Measurements from ENCODE around the gene SMNDC1.

The SMNDC1 gene

GRCh38 chr10:110305767-110306451 lies 1.2 kb upstream of the SMNDC1 start:
- Histone ChIP-seq H3K9ac (ENCODE audit: low read length) (no peak overlapping the region), H3K27me3 (ENCODE audit: control insufficient read depth, insufficient read depth, low read length) (no peaks in the 10 kb centered on the region), H3K4me1 (ENCODE audit: control insufficient read depth, insufficient read depth, low read length) (peaks cover 6% of the 10 kb centered on the region), H3K36me3 (ENCODE audit: control insufficient read depth, insufficient read depth, low read length) (no peaks in the 10 kb centered on the region), H3K9me3 (ENCODE audit: control insufficient read depth, low read length) (no peaks in the 10 kb centered on the region), H3K4me3 (ENCODE audit: low read length) (no peak overlapping the region)

DNA sequence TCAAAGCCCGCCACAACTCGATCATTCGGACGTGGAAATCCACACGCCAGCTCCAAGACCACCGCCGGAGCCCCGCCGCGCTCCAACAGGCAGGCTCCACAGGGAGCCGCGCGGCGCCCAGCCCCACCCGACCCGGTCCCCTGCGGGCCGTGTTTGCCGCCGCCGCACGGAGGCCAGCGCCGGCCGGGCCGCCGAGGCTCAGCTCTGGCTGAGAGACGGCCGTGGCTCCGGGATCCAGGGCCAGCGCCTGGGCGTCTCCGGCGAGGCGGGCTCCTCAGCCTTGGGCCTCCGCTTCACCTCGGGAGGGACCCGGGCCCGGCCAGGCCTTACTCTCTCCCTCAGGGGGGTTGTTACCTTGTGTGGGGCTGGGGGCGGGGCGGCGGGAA lies 333 bp downstream of the SMNDC1 start:
- Histone ChIP-seq H3K9ac (ENCODE audit: low read length) (peak overlapping the region; percentile 75), H3K4me1 (ENCODE audit: control insufficient read depth, insufficient read depth, low read length) (peaks cover 6% of the 10 kb centered on the region), H3K9me3 (ENCODE audit: control insufficient read depth, low read length) (no peaks in the 10 kb centered on the region), H3K27me3 (ENCODE audit: control insufficient read depth, insufficient read depth, low read length) (no peaks in the 10 kb centered on the region), H3K36me3 (ENCODE audit: control insufficient read depth, insufficient read depth, low read length) (peaks cover 4% of the 10 kb centered on the region), H3K4me3 (ENCODE audit: low read length) (peak overlapping the region; percentile 40)

DNA sequence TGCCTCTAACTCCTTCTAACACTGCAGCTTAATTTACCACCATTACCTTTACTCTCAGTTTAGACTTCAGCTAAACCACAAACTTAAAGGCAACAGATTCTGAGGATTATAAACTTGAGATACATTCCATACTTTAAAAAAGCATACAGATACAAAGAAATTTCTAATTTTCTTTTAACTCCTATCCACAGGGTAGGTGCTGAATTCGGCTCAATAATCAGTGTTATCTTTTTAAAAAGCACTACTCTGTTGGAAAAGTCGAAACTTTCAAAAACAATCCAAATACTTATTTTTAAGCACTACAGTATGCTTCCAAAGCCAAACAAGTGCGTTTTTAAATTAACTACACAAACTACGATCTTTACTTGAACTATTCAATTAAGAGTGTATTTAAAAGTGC lies 1.0 kb downstream of the SMNDC1 start:
- peaks cover 6% of the 10 kb centered on the region for H3K4me1 ChIP-seq (ENCODE audit: control insufficient read depth, insufficient read depth, low read length)
- H3K4me3 ChIP-seq (ENCODE audit: low read length), result peak overlapping the region; percentile 40
- no peaks in the 10 kb centered on the region for H3K9me3 ChIP-seq (ENCODE audit: control insufficient read depth, low read length)
- peaks cover 4% of the 10 kb centered on the region for H3K36me3 ChIP-seq (ENCODE audit: control insufficient read depth, insufficient read depth, low read length)
- no peaks in the 10 kb centered on the region for H3K27me3 ChIP-seq (ENCODE audit: control insufficient read depth, insufficient read depth, low read length)
- H3K9ac ChIP-seq (ENCODE audit: low read length), result peak overlapping the region; percentile 75

DNA sequence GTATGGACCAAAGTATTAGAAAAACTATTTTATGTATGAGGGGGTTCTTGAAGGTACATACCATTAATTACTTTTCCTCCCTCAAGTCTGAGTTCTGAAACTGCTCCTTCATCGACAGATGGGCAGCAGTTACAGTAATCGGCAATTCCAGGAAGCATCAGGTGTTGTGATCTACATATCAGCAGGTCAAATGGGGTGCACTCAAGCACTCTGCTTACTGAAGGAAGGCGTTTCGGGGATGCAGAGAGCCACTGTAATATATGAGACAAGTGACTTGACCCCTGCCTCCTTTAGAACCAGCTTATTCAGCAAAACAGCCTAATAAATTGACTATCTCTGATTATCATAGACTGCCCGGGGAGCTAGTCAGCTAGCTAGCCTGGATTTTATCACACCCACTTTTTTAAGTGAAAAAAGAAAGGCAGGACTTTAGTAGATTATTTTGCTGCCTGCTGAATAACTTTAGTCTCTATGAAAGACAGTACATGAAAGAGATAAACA lies 4.2 kb downstream of the SMNDC1 start:
- Histone ChIP-seq H3K27me3 (ENCODE audit: control insufficient read depth, insufficient read depth, low read length) (no peaks in the 10 kb centered on the region), H3K4me1 (ENCODE audit: control insufficient read depth, insufficient read depth, low read length) (peaks cover 6% of the 10 kb centered on the region), H3K4me3 (ENCODE audit: low read length) (no peak overlapping the region), H3K9me3 (ENCODE audit: control insufficient read depth, low read length) (no peaks in the 10 kb centered on the region), H3K9ac (ENCODE audit: low read length) (no peak overlapping the region), H3K36me3 (ENCODE audit: control insufficient read depth, insufficient read depth, low read length) (peaks cover 4% of the 10 kb centered on the region)

- Histone ChIP-seq H3K27me3 (ENCODE audit: control insufficient read depth, insufficient read depth, low read length) (no peaks in the 10 kb centered on the region), H3K9ac (ENCODE audit: low read length) (no peak overlapping the region), H3K9me3 (ENCODE audit: control insufficient read depth, low read length) (no peaks in the 10 kb centered on the region), H3K4me3 (ENCODE audit: low read length) (no peak overlapping the region), H3K4me1 (ENCODE audit: control insufficient read depth, insufficient read depth, low read length) (no peaks in the 10 kb centered on the region), H3K36me3 (ENCODE audit: control insufficient read depth, insufficient read depth, low read length) (peaks cover 4% of the 10 kb centered on the region)
Observed at GRCh38 chr10:110296966-110297365, 7.8 kb downstream of the SMNDC1 start.

- Histone ChIP-seq H3K4me3 (ENCODE audit: low read length) (no peak overlapping the region), H3K9me3 (ENCODE audit: control insufficient read depth, low read length) (no peaks in the 10 kb centered on the region), H3K4me1 (ENCODE audit: control insufficient read depth, insufficient read depth, low read length) (no peaks in the 10 kb centered on the region), H3K9ac (ENCODE audit: low read length) (no peak overlapping the region), H3K36me3 (ENCODE audit: control insufficient read depth, insufficient read depth, low read length) (no peaks in the 10 kb centered on the region), H3K27me3 (ENCODE audit: control insufficient read depth, insufficient read depth, low read length) (no peaks in the 10 kb centered on the region)
Observed at GRCh38 chr10:110286841-110287240, 17.9 kb downstream of the SMNDC1 start.

DNA sequence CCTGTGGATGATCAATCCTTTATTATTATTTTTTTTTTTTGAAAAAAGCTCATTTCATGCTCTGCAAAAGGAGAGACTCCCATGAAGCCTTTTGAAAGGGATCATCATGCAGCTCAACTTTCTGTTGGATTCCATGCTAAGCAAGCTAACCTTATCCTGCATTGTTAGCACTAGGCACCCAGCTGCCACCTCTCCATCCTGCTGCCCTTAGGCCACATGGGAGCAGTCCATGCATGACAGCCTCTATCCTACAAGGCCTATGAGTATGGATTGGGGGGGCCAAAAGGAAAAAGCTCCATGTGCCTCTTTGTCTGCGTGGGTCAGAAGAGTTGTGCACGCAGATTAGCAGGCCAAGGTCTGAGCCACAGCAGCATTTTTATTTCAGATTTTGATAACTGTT lies 19.2 kb downstream of the SMNDC1 start:
- Histone ChIP-seq H3K27me3 (ENCODE audit: control insufficient read depth, insufficient read depth, low read length) (no peaks in the 10 kb centered on the region), H3K9me3 (ENCODE audit: control insufficient read depth, low read length) (no peaks in the 10 kb centered on the region), H3K36me3 (ENCODE audit: control insufficient read depth, insufficient read depth, low read length) (no peaks in the 10 kb centered on the region), H3K9ac (ENCODE audit: low read length) (no peak overlapping the region), H3K4me1 (ENCODE audit: control insufficient read depth, insufficient read depth, low read length) (no peaks in the 10 kb centered on the region), H3K4me3 (ENCODE audit: low read length) (no peak overlapping the region)

DNA sequence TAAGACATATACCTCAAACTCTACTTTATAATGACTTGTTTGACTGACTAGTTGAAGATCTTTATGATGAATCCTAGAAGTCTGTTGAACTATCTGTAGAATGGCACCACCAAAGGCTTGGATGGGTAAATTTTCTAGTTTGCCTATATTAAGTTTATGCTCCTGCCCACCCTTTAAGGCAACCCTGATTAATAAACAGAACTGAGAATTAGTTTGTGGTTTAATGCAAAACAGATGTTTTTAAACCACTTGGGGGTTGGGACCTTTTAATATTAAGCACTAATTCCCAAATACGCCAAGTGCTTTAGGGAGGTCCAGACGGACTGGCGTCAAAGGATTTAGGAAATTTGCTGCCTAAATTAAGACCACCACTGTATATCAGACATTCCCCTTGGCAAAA lies 20.5 kb downstream of the SMNDC1 start:
- no peaks in the 10 kb centered on the region for H3K36me3 ChIP-seq (ENCODE audit: control insufficient read depth, insufficient read depth, low read length)

DNA sequence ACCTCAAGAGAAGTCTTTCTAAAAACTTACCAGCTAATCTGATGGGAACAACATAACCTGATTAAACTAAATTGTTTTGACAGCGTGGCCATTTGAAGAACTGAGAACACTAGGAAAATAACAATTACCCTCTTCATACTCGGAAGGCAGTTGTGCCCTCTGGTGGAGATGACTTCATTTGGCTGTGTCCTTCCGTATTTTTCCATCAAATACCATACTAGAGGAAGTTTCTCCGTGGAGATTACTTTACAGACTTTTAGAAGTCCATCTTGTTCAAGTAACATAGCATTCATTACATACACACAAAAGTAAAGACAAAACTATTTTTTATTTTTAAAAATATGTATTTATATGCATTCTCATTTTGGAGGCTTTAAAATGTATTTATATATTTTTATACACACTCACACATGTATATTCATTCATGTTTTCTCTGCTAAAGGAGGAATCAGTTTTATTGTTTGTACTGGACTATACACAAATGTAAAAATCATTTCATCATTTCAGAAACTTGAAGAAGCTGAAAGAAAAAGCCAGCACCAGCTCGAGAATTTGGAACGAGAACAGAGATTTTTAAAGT lies 25.2 kb downstream of the SMNDC1 start:
- Histone ChIP-seq H3K9ac (ENCODE audit: low read length) (peak overlapping the region; percentile 58), H3K36me3 (ENCODE audit: control insufficient read depth, insufficient read depth, low read length) (no peaks in the 10 kb centered on the region), H3K4me1 (ENCODE audit: control insufficient read depth, insufficient read depth, low read length) (peaks cover 6% of the 10 kb centered on the region), H3K4me3 (ENCODE audit: low read length) (no peak overlapping the region), H3K27me3 (ENCODE audit: control insufficient read depth, insufficient read depth, low read length) (no peaks in the 10 kb centered on the region), H3K9me3 (ENCODE audit: control insufficient read depth, low read length) (no peaks in the 10 kb centered on the region)

More for the DNA sequence above, 20.5 kb downstream of the SMNDC1 start:
- Histone ChIP-seq H3K9me3 (ENCODE audit: control insufficient read depth, low read length) (no peaks in the 10 kb centered on the region), H3K4me1 (ENCODE audit: control insufficient read depth, insufficient read depth, low read length) (peaks cover 2% of the 10 kb centered on the region), H3K27me3 (ENCODE audit: control insufficient read depth, insufficient read depth, low read length) (no peaks in the 10 kb centered on the region), H3K4me3 (ENCODE audit: low read length) (no peak overlapping the region), H3K9ac (ENCODE audit: low read length) (no peak overlapping the region)

DNA sequence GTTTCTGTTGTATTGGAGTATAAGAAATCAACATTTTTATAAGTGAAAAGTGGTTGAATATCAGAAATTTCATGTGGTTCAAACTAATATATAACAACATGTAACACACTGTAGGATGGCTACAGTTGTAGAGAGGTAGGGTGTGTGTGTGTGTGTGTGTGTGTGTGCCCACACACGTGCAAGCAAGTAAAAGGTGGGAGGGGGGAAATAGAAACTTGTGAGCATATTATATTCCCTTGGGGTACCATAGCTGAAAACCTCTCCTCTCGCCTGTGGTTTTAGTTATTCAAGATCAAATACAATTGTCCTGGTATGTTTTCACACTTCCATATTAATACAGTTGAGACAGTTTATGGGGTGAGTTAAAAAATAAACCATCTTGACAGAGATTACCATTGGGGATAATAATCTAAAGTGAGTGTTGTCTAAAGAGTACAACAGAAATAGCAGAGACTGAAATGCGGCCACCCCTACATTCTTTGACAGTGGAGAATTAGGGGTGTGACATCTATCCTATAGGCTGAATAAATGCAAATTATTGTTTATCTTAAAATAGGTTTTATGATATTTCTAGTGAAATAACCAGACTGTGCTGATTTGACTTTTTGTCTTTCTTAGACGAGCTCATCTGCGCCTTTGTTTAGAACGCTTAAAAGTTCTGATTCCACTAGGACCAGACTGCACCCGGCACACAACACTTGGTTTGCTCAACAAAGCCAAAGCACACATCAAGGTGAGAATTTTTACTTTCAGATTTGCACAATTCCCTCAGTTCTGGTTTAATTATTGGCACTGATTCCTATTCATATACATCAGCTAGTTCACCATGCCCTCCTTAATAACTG lies 25.9 kb downstream of the SMNDC1 start:
- H3K36me3 ChIP-seq (ENCODE audit: control insufficient read depth, insufficient read depth, low read length), result no peaks in the 10 kb centered on the region
- no peaks in the 10 kb centered on the region for H3K27me3 ChIP-seq (ENCODE audit: control insufficient read depth, insufficient read depth, low read length)
- H3K9me3 ChIP-seq (ENCODE audit: control insufficient read depth, low read length), result no peaks in the 10 kb centered on the region
- H3K4me3 ChIP-seq (ENCODE audit: low read length), result no peak overlapping the region
- H3K9ac ChIP-seq (ENCODE audit: low read length), result peak overlapping the region; percentile 58
- H3K4me1 ChIP-seq (ENCODE audit: control insufficient read depth, insufficient read depth, low read length), result peaks cover 6% of the 10 kb centered on the region

DNA sequence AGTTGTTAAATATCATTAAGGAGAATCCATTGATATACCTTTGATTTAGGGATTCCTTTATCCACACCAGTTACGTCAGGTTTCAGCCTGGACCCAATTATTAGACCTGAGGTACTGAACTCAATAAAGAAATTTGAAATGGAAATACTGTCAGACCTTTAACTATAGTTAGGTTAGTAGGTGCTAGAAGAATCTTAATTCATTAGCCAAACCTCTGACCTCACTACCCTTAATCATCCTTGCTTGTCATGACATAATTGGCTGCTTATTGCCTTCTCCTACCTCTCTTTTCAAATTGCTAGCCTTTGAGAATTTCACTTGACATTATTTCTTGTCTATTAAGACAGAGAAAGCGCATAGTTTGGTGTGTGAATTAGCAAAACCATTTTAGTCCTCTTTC lies 27.1 kb downstream of the SMNDC1 start:
- Histone ChIP-seq H3K4me3 (ENCODE audit: low read length) (no peak overlapping the region), H3K4me1 (ENCODE audit: control insufficient read depth, insufficient read depth, low read length) (peaks cover 6% of the 10 kb centered on the region), H3K9me3 (ENCODE audit: control insufficient read depth, low read length) (no peaks in the 10 kb centered on the region), H3K27me3 (ENCODE audit: control insufficient read depth, insufficient read depth, low read length) (no peaks in the 10 kb centered on the region), H3K36me3 (ENCODE audit: control insufficient read depth, insufficient read depth, low read length) (no peaks in the 10 kb centered on the region), H3K9ac (ENCODE audit: low read length) (no peak overlapping the region)

GRCh38 chr10:110276603-110277002 lies 28.1 kb downstream of the SMNDC1 start:
- Histone ChIP-seq H3K4me3 (ENCODE audit: low read length) (no peak overlapping the region), H3K9me3 (ENCODE audit: control insufficient read depth, low read length) (no peaks in the 10 kb centered on the region), H3K36me3 (ENCODE audit: control insufficient read depth, insufficient read depth, low read length) (no peaks in the 10 kb centered on the region), H3K9ac (ENCODE audit: low read length) (no peak overlapping the region), H3K27me3 (ENCODE audit: control insufficient read depth, insufficient read depth, low read length) (no peaks in the 10 kb centered on the region), H3K4me1 (ENCODE audit: control insufficient read depth, insufficient read depth, low read length) (peaks cover 6% of the 10 kb centered on the region)

All from mucosa of stomach (tissue), 1 donor.